Astrocyte (in vitro differentiated cells and primary cell): ENCODE results near the gene TMEM183A.

Experiments used
- CTCF ChIP-seq: IDR thresholded peaks from 2 replicates; pipeline ENCODE4 v1.5.1; 2011; ENCODE audit warnings: low read depth, mild to moderate bottlenecking, inconsistent platforms, low read length, moderate library complexity; ENCODE audit not compliant: insufficient read depth
- EZH2 ChIP-seq: IDR thresholded peaks from 2 replicates; pipeline ENCODE4 v1.6.1; 2012; ENCODE audit warnings: mild to moderate bottlenecking, low read length, inconsistent platforms; ENCODE audit not compliant: insufficient read depth

- TF ChIP-seq EZH2 (no peak), CTCF (no peak)
Observed at GRCh38 chr1:203041351-203041932, 34.3 kb downstream of the TMEM183A start.
